NB4 (cell line): ENCODE results near the gene ZNF611.
A peak's percentile ranks its signal among the peaks of the same experiment; 100 is the strongest.
"Not testable (repeated sequence)": the region's sequence is repeated elsewhere in the genome, so short reads cannot be mapped to it uniquely, and the experiment has no call there.

Experiments used
- DNase-seq: peaks from one replicate; pipeline ENCODE4 v3.0.0; 2010; ENCODE audit warnings: low read depth
- H3K4me3 ChIP-seq: one replicate; pipeline ENCODE4 v1.5.1; 2011; ENCODE audit warnings: mild to moderate bottlenecking, low read depth, low read length, moderate library complexity
- MYC ChIP-seq: IDR thresholded peaks from 2 replicates; pipeline ENCODE4 v1.6.1; 2011; ENCODE audit warnings: low read depth, low read length
- POLR2A ChIP-seq: IDR thresholded peaks from 2 replicates; pipeline ENCODE4 v1.6.1; 2011; ENCODE audit warnings: mild to moderate bottlenecking; ENCODE audit not compliant: insufficient read length; ENCODE audit errors: extremely low read depth
- TF ChIP-seq, protein P1 (sequence below): IDR thresholded peaks from one replicate; pipeline ENCODE4 v1.5.1; 2012; ENCODE audit warnings: low read depth, low read length
- TF ChIP-seq, protein P2 (sequence below): IDR thresholded peaks from 2 replicates; pipeline ENCODE4 v1.6.1; 2011; ENCODE audit warnings: low read depth, low read length

ZNF611 gene

GRCh38 chr19:52716522-52716921, 18.3 kb downstream of the ZNF611 start:
- no peak for DNase-seq
- H3K4me3 ChIP-seq = no peak overlapping the region
- TF ChIP-seq, protein P1, sequence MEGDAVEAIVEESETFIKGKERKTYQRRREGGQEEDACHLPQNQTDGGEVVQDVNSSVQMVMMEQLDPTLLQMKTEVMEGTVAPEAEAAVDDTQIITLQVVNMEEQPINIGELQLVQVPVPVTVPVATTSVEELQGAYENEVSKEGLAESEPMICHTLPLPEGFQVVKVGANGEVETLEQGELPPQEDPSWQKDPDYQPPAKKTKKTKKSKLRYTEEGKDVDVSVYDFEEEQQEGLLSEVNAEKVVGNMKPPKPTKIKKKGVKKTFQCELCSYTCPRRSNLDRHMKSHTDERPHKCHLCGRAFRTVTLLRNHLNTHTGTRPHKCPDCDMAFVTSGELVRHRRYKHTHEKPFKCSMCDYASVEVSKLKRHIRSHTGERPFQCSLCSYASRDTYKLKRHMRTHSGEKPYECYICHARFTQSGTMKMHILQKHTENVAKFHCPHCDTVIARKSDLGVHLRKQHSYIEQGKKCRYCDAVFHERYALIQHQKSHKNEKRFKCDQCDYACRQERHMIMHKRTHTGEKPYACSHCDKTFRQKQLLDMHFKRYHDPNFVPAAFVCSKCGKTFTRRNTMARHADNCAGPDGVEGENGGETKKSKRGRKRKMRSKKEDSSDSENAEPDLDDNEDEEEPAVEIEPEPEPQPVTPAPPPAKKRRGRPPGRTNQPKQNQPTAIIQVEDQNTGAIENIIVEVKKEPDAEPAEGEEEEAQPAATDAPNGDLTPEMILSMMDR = no peak
- TF ChIP-seq POLR2A (no peak), MYC (no peak)
- TF ChIP-seq, protein P2, sequence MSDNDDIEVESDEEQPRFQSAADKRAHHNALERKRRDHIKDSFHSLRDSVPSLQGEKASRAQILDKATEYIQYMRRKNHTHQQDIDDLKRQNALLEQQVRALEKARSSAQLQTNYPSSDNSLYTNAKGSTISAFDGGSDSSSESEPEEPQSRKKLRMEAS = no peak

- H3K4me3 ChIP-seq = not testable (repeated sequence)
- peak; percentile 42 for DNase-seq
Observed at GRCh38 chr19:52715902-52716301, 18.9 kb downstream of the ZNF611 start.

GRCh38 chr19:52715330-52715729, 19.5 kb downstream of the ZNF611 start:
- not testable (repeated sequence) for DNase-seq, H3K4me3 ChIP-seq

DNA sequence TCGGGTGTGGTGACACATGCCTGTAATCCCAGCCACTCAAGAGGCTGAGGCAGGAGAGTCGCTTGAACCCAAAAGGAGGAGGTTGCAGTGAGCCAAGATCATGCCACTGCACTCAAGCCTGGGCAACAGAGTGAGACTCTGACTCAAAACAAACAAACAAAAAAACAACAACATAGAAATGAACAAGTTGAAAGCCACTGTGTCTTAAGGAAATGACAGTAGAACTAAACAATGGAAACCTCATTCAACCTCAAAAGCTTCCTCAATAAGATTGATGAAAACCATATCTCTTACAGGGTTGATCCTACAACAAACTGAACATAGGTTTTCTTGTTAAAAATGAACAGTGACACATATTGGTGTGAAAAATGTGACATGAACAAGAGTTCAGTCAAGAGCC, 21.8 kb downstream of the ZNF611 start:
- DNase-seq, H3K4me3 ChIP-seq: not testable (repeated sequence)

- not testable (repeated sequence) for DNase-seq, H3K4me3 ChIP-seq
Observed at GRCh38 chr19:52711661-52712060, 23.2 kb downstream of the ZNF611 start.

- DNase-seq = no peak
- TF ChIP-seq MYC = no peak
- TF ChIP-seq, protein P2 = no peak
- TF ChIP-seq POLR2A = no peak
- TF ChIP-seq, protein P1 = no peak
- H3K4me3 ChIP-seq = no peak overlapping the region
Observed at GRCh38 chr19:52710538-52710937, 24.3 kb downstream of the ZNF611 start.

DNA sequence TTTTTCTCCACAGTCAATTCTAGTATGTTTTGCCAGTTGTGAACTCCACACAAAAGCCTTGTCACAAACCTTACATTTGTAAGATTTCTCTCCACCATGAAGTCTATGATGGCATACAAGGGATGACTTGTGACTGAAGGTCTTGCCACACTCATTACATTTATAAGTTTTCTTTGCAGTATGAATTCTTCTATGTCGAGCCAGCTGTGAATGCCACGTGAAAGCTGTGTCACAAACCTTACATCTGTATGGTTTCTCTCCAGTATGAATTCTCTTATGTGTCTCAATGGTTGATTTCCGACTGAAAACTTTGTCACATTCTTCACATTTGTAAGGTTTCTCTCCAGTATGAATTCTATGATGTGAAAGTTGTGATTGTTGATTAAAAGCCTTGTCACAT, 29.2 kb downstream of the ZNF611 start:
- not testable (repeated sequence) for DNase-seq, H3K4me3 ChIP-seq

DNA sequence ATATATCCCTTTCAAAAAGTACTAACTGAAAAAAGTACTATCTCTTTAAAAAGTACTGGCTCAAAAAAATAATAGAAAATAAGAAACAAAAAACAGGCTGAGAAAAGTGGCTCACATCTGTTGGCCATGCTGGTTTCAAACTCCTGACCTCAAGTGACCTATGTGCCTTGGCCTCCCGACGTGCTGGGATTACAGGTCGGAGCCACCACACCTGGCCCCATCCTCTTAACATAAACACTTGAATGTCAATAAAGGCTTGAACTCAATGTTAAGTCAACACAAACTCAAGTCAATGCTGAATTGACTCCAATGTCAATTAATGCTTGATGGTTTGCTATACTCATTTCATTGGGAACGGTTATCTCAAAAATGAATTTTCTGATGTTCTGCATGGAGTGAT, 30.9 kb downstream of the ZNF611 start:
- no peak overlapping the region for H3K4me3 ChIP-seq
- no peak for DNase-seq
- TF ChIP-seq, protein P2 = no peak
- TF ChIP-seq MYC (no peak), POLR2A (no peak)
- TF ChIP-seq, protein P1 = no peak

- no peak for DNase-seq
- no peak overlapping the region for H3K4me3 ChIP-seq
- TF ChIP-seq, protein P1 = no peak
- TF ChIP-seq, protein P2 = no peak
- TF ChIP-seq MYC = no peak
- no peak for TF ChIP-seq POLR2A
Observed at GRCh38 chr19:52700673-52701072, 34.2 kb downstream of the ZNF611 start.

GRCh38 chr19:52699555-52699954, 35.3 kb downstream of the ZNF611 start:
- not testable (repeated sequence) for H3K4me3 ChIP-seq
- peak; percentile 49 for DNase-seq
